Skin of body (tissue), 2 donors: ENCODE results near the gene HEXIM2. TPM values are rescaled to one million over a fixed set of nuclear protein-coding genes. Genes with fewer than 3 reads are reported as not detected.
"Not testable (repeated sequence)": the region's sequence is repeated elsewhere in the genome, so short reads cannot be mapped to it uniquely, and the experiment has no call there.

Source experiments
- DNase-seq: peaks from one replicate; lab custom pipeline; 2025; lab: John Stamatoyannopoulos, UW
- total RNA-seq: library from RNA; depleted of rRNA; stranded (reverse); fragments of >200 nt; gene quantifications from one replicate; pipeline ENCODE4 v1.2.3, GENCODE V29; 2014

HEXIM2 gene
- total RNA-seq, 1 donor from 2014 or later, result 3.3 TPM

DNA sequence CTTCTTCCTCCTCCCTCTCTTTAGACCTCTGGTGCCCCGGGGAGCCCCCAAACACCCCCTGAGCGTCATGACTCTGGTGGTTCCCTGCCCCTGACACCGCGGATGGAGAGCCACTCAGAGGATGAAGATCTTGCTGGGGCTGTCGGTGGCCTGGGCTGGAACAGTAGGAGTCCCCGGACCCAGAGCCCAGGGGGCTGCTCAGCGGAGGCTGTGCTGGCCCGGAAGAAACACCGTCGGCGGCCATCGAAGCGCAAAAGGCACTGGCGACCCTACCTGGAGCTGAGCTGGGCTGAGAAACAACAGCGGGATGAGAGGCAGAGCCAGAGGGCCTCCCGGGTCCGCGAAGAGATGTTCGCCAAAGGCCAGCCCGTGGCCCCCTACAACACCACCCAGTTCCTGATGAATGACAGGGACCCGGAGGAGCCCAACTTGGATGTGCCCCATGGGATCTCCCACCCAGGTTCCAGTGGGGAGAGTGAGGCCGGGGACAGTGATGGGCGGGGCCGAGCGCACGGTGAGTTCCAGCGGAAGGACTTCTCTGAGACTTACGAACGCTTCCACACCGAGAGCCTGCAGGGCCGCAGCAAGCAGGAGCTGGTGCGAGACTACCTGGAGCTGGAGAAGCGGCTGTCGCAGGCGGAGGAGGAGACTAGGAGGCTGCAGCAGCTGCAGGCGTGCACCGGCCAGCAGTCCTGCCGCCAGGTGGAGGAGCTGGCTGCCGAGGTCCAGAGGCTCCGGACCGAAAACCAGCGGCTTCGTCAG, 7.5 kb downstream of the HEXIM2 start:
- no peak for DNase-seq

DNA sequence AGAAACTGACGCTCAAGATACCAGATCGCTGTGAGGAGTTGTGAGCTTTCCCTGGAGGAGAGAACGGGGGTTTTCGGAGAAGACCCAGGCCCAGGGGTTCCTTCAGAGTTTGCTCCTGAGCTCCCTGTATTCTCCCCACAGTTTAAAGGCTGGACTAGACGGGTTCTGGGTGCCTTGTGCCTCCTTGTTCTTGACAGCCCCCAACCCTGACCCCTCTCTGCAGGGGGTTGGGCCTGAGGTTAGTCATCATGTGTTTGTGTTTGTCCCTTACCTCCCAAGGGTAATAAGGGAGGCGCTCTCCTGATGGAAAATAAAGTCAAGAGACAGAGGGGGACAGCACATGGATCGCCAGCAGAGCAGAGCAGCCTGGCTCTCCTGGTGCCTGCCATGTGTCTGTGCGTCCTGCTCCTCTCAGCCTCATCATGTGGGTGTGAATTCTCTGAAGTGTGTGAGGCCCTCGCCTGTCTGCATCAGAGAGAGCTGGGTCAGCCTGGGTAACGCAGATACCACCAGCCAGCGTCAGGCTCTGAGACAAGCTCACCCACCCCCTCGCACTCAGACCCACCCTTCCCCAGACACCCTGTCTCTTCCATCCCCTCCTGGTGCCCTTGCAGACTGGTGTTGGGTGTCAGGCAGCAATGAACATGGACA, 8.7 kb downstream of the HEXIM2 start:
- no peak for DNase-seq

DNA sequence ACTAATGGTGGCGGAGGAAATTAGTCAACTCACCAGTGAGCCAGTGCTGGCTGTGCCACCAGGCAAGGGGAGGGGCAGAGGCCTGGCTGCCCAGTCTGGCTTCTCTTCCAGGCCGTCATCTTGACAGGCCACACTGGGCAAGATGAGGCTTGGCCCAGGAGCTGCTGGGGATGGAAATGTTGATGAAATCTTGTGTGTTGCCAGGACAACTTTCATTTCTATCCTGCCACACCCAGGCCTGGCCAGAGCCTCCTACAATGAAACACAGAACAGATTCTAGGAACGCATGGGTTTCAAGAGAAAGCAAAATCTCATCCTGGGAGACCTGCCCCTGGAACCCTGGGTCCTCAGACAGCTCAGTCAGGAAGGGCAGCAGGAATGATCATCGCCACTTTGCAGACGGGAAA, 9.3 kb downstream of the HEXIM2 start:
- DNase-seq, result peak; percentile 66

DNA sequence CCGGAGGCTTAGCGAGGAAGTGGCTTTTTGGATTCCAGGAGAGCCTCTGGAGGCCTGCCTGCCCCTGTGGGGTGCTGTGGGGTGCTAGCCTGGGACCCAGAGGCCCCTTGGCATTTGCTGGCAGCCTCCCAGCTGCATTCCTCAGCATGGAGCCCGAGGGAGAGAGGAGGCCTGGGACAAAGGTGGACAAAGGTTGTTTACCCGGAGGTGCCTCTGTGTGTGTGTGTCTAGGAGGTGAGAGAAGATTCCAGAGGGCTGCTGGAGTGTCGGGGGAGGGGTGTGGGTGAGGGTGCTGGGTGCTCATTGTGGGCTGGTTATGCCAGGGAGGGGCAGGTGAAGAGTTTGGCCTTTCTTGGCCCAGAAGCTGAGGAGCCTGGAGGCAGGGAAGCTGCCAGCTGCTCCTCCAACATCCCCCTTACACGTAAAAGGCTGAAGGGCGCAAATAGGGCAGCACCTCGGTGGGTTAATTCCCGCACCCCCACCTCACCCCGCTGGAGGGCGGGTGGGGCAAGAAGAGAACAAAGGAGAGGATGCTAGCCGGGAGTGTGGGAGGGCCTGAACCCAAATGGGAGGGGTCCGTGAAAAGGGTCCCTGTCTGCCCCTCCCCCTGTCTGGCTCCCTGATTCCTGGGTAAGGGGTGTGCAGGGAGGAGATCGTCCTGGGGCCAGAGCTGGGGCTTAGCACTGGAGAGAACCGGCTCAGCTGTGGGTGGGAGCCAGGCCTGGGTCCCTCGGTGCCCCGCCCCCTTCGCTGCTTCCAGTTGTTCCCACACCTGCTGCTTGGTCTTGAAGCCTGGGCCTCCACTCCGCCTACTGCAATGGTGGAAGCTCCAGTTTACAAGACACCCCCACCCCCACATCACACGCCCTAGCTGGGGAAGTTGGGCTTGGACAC, 9.9 kb downstream of the HEXIM2 start:
- DNase-seq, result peak; percentile 47

DNA sequence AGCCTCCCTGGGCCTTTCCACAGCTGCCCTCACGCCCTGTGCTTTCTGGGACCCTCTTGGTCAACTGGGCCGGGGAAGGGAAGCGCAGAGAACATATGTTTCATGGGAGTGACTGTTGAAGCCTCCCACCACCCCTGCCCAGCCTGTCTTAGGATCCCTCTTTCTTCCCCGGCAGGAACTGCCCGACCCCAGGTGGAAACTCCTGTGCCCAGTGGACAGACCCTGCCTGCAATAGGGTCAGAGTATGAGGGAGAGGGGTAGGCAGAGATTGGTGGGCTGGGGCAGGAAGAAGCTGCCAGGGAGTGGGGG, 10.5 kb downstream of the HEXIM2 start:
- DNase-seq, result no peak

DNA sequence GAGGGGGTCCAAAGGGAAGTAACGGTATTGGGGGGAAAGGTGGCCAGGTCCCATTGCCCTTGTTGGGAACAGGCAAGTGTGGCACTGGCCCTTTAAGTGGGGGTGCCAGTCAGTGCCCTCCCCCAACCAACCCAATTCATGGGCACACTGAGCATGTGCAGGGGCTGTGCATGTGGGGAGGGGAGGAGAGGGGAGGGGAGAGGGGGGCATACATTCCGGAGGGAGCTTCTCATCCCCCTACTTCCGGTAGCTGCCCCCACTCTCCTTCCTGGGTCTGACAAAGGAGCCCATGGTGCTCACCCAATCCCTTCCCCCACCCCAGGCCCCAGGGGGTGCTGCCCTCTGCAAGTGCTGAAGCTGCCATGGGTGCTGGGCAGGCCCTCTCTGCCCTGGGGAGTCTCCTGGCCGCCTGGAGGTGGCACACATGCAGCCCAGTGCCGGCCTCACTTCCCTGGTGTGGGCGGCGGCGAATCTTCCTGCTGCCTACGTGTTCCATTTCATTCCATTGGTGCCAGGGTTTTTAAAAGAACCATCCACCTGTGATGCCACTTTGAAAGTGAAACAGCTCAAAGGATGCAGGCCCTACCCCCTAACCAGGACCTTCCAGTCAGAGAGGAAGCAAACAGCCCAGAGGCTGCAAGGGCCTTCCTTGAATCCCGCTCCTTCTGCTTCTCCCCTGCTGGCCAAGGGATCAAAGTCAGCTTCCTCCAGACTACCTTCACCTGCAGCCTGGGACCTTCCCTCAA, 11.0 kb downstream of the HEXIM2 start:
- peak; percentile 80 for DNase-seq

DNA sequence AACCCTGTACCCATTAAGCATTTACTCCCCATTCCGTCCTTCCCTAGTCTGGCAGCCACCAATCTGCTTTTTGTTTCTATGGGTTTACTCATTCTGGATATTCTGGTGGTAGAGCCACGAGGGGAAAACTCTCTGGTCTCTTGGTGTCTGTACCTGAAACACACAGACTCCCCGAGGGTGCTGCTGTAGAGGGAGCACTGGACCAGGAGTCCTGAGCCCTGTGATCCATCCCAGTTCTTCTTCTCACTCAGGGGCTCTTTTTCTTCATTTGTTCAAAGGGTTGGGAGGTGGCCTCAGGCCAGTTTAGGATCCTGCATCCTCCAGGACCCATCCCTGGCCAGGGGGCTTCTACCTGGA, 14.1 kb downstream of the HEXIM2 start:
- no peak for DNase-seq

DNA sequence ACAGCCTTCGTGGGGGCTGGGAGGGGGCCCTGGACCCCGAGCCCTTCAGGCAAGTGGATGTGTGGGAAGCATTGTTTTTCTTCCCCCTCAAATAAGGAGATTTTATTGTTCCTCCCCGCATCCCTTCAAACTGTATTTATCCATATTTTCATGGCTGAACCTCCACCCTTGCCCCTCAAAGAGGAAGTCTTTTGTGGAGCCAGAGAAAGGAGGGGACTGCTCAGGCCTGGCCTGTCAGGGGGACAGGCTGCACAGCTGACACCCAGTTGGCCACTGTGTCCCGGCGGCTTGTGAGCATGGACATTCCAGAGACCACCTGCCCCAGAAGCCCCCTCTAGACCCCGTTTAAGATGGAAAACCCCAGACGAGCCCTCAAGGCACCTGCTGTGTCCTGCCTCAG, 15.9 kb downstream of the HEXIM2 start:
- DNase-seq, result no peak

DNA sequence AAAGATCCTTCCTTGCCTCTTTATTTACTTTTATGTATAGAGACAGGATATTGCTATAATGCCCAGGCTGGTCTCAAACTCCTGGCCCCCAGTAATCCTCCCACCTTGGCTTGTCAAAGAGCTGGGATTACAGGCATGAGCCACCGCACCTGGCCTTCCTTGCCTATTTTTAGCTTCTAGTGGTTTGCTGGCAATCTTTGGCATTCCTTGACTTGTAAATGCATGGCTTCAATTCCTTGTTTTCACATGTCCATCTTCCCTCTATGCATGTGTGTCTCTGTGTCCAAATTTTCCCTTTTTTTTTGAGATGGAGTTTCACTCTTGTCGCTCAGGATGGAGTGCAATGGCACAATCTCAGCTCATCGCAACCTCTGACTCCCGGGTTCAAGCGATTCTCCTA, 22.5 kb downstream of the HEXIM2 start:
- DNase-seq, result no peak

DNA sequence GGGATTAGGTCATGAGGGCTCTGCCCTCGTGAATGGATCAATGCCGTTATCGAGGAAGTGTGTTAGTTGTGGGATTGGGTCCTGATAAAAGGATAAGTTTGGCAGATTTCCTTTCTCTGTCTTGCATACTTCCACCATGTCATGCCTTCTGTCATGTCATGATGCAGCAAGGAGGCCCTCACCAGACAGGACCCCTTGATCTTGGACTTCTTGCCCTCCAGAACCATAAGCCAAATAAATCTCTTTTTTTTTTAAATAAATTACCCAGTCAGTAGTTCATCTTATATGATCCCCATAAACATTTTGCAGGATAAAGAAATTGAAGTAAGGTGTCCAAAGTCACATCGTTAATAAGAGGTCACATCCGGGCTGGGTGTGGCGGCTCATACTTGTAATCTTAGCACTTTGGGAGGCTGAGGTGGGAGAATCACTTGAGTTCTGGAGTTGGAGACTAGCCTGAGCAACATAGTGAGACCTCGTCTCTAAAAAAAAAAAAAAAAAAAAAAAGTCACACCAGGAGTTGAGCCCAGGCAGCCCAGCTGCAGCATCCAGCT, 25.2 kb downstream of the HEXIM2 start:
- no peak for DNase-seq

DNA sequence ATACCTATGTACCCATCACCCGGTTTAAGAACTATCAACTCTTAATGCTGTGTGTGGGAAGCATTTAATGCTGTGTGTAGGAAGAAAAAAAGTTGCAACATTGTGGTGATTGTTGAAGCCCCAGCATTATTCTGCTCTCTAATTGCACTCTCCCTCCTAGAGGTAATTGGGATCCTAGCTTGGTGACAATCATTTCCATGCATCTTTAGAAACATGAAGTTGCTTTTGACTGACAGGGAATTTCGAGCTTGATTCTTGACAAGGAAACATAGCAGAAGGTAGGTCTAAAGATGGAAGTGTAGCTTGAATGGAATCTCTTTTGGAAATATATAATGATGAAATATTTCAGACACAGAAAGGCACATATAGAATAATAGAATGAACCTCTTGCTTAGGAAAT, 27.3 kb downstream of the HEXIM2 start:
- DNase-seq, result no peak

DNA sequence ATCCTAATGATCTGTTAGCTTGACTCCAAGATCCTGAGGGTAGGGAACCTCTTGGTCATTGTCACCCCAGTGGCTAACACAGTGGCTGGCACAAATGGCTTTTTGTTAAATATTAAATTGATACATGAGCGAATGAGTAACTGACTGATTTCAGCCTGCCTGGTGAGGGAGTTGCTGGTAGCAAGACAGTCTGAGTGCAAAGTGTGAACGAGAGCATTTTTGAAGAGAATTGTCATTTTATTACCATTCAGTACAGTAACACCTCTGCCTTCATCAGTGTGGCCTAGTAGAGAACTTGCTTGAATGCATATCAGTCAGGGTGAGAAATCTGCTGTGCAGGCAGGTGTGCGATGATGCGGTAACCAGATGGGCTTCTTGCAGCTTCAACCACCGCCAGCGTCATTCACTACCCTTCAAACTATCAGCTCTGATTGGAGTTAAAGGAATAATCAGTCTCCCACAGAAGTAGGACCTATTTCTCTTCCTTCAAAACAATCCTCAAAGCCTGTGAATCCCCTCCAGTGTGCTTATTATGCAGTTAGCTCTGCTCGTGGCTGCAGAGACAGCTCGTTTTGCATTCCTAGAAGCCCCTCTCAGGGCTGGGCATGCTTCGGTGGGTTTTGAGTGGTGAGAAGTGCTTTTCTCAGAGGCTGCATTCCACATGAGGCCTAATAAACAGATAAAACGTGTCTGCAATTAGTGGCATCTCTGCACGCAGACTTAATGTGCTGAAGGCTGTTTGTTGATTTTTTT, 29.0 kb downstream of the HEXIM2 start:
- DNase-seq, result no peak

DNA sequence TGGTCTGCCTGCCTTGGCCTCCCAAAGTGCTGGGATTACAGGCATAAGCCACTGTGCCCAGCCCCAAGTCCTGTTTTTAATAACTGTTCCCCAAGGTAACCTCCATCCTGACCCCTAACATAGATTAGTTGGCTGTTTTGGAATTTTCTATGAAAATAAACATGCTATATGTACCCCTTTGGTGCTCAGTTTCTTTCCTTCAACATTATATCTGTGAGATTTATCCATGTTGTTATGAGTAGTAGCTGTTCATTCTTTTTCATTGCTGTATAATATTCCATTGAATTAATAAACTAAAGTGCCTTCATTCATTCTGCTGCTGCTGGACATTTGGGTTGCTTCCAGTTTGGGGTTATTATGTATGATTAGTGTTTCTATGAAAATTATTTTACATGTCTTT, 33.7 kb downstream of the HEXIM2 start:
- DNase-seq, result no peak

DNA sequence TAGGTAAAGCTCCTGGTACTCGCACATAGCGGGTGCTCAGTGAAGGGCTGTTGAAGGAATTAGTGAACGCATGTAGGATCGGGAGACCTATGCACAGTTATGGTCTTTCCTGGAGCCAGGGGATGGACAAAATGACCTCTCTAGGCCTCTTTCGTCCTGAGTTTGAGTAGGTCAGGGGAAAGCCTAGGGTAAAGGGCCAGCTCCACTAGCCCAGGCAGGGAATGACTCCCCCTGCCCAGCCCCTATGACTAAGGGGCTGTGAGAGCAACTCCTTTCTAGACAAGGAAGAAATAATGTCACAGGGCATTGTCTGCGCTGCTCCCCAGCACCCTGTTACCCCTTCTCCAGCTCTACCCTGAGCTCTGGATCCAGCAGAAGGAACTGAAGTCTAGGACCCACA, 35.4 kb downstream of the HEXIM2 start:
- DNase-seq, result no peak

DNA sequence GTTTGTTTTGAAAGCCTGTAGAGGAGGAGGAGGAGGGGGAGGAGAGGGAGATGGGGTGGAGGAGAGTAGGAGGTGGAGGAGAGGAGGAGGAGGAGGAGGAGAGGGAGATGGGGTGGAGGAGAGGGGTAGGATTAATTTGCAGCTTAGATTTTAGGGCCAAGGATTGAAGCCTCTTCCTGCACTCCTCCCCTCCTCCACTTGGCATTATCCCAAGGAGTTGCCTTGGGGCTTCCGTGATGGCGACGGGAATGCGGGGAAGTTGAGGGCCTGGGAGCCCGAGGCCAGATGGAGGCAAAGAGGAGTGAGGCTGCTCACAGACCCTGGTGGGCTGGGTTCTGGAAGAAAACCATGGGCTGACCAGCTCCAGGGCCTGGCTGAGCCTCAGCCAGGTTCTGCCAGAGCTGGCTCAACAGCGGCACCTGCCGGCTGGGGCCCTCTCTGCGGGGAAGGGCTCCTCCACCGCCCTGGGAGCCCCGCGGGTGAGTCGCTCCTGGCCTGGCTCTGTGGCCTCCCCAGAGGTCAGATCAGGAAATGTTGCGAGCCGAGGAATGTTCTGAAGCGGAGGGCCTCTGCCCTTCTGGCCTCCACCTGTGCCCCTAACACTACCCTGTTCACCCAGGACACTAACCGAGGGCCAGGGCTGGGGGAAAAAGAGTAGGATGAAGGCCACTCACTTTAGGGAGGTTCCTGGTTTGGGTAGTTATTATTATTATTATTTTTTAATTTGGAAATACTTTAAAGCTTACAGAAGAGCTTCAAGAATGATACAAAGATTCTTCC, 36.1 kb downstream of the HEXIM2 start:
- peak; percentile 55 for DNase-seq

DNA sequence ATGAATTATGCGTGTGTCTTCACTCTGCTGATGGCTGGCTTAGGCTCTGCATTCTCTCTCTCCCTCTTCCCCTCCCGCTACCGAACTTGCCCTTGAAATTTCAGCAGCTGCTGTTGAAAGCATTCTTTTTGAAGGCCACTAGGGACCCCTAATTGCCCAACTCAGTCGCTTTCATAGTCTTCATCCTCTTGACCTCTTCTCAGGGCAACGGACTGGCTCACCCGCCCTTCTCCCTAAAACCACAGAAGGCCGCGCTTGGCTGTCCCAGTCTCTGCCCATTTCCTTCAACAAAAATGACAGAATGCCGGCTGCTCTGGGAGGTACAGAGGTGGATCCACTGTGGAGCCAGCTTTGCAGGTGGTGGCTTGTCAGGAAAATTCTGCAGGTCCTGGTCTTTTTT, 39.0 kb downstream of the HEXIM2 start:
- DNase-seq, result no peak

DNA sequence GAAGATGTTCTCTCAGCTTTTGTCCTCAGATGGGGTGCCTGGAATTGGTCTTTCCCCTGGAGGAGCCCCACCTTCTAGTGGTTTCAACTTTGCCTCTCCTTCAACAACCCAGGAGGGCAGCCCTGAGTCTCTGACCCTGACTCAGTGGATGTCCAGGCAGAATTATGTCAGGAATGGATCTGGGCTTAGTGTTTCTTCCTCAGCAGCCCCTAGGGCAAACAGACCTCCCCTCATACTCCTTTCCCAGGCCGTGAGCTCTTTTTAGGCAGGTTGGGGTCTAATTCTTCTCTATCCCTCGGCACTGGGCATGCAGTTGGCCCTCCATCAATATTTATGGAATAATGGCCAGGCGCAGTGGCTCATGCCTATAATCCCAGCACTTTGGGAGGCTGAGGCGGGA, 39.8 kb downstream of the HEXIM2 start:
- DNase-seq, result no peak

DNA sequence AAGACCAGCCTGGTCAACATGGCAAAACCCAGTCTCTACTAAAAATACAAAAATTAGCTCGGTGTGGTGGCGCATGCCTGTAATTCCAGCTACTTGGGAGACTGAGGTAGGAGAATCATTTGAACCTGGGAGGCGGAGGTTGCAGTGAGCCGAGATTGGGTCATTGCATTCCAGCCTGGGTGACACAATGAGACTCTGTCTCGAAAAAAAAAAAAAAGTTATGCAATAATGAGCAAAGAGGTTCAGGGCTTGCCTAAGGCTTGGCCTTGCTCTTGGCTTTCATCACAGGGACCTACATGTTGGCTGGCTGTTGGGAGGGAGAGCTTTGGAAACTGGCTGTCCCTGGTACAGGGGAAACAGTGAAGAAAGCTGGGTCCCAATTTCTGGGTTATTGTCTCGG, 40.2 kb downstream of the HEXIM2 start:
- not testable (repeated sequence) for DNase-seq

DNA sequence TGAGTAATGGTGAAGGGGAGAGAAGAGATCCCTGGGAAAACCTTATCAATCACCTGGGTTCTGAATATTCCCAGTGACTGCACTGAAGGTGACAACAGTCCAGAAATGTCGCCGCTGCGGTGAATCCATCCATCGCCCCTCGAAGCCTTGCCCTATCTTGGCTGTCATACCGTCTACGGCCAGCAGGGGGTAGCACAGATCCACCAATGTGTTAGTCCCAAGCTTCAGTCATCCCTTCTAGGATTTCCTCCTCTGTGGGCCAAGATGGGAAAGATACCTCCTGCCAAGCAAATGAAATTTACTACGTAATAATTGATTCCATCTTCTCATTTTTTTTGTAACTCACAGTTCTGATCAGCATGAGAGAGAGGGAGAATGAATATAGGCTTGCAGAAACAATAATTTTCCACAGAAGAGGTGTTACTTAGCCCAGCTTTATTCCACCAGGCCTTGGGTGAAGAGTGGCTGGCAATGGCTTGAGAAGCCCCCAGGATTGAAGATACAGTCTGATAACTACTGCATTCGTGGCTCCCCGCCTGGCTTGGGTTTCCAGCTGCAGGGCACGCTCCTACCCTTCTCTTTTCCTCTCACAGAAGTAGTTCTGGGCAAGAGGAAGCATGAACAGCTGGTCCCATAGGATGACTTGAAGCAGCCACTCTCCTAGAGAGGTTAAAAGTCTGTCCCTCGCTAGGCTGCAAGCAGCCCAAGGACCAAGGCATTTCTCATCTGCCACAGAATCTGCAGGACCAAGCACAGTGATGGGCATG, 57.4 kb downstream of the HEXIM2 start:
- peak; percentile 96 for DNase-seq
